Tibial nerve (tissue), 4 donors: Measurements from ENCODE around the gene PLEKHA7. TPM values are rescaled to one million over a fixed set of nuclear protein-coding genes. Genes with fewer than 3 reads are reported as not detected.
A peak's percentile ranks its signal among the peaks of the same experiment; 100 is the strongest.

ENCODE experiments used
- DNase-seq, 2 donors: peaks; one replicate each; pipeline ENCODE4 v3.0.0-alpha.2; 2019; ENCODE audit warnings: low spot score in 2 of 2
- H3K27ac ChIP-seq, 4 donors: fragments of 200-600 bp; sonication (generic) in 3 of 4; one replicate each; pipeline ENCODE4 v1.5.1; 2017 to 2019; ENCODE audit warnings: mild to moderate bottlenecking in 1 of 4
- H3K27me3 ChIP-seq, 2 donors: fragments of 200-600 bp; sonication (generic) in 1 of 2; one replicate each; pipeline versions ENCODE4 v1.5.1 to v1.6.0; 2017 to 2019
- H3K36me3 ChIP-seq, 3 donors: fragments of 200-600 bp; sonication (generic); one replicate each; pipeline ENCODE4 v1.5.1; 2018 to 2019
- H3K4me1 ChIP-seq, 4 donors: fragments of 200-600 bp; sonication (generic) in 3 of 4; one replicate each; pipeline ENCODE4 v1.5.1; 2017 to 2019
- H3K4me3 ChIP-seq, 4 donors: fragments of 200-600 bp; sonication (generic) in 3 of 4; one replicate each; pipeline ENCODE4 v1.5.1; 2017 to 2019; ENCODE audit warnings: mild to moderate bottlenecking in 1 of 4, moderate library complexity in 1 of 4
- H3K9me3 ChIP-seq, 4 donors: fragments of 200-600 bp; sonication (generic) in 3 of 4; one replicate each; pipeline ENCODE4 v1.5.1; 2017 to 2019
- EP300 ChIP-seq, 2 donors: sonication (generic); formaldehyde crosslinking; IDR thresholded peaks; one replicate each; pipeline ENCODE4 v1.6.1; 2017; ENCODE audit warnings: antibody characterized with exemption in 2 of 2, mild to moderate bottlenecking in 1 of 2
- POLR2A ChIP-seq, 2 donors: fragments of 450-650 bp; IDR thresholded peaks; one replicate each; pipeline ENCODE4 v1.6.1; 2017; ENCODE audit warnings: antibody characterized with exemption in 2 of 2, mild to moderate bottlenecking in 2 of 2, moderate library complexity in 2 of 2
- WGBS, 2 donors: methylation state at CpG; one replicate each; pipeline ENCODE4 v1.1.5; 2018; 5-methylcytosine and 5-hydroxymethylcytosine counted together
- total RNA-seq, 4 donors: library from RNA; depleted of rRNA; stranded (reverse); fragments of >200 nt; gene quantifications; one replicate each; pipeline ENCODE4 v1.1.0, GENCODE V29; 2016
- TF ChIP-seq, protein P1 (sequence below), 5 experiments: fragments of 200-600 bp in 3 of 5; fragments of 450-650 bp in 2 of 5; sonication (generic) in 3 of 5; IDR thresholded peaks; one replicate each; pipeline ENCODE4 v1.5.1; 2016 to 2019; ENCODE audit warnings: antibody characterized with exemption in 5 of 5, mild to moderate bottlenecking in 3 of 5, moderate library complexity in 2 of 5

PLEKHA7 gene
- total RNA-seq, 4 donors from 2014 or later: 41.6 to 56.7 (median 50.1) TPM

DNA sequence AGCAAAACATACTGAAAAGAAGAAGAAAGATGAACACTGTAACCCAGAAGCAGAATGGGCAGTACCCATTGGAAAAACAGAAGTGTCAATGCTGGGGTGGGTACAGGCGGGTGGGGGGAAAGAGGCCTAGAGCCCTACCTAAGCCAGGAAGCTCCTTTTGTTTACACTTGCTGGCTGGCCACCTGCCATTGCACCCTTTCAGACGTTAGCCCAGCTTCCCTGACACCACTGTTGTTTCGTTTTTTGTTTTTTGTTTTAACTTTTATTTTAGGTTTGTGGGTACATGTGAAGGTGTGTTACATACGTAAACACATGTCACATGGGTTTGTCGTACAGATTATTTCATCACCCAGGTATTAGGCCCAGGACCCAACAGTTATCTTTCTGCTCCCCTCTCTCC, 55.4 kb downstream of the PLEKHA7 start:
- H3K4me3 ChIP-seq: no peak overlapping the region
- H3K27me3 ChIP-seq: no peaks in the 10 kb centered on the region
- H3K36me3 ChIP-seq: no peaks in the 10 kb centered on the region
- 75 to 79% methylated on average over 5 of the region's 5 CpGs for WGBS, 2 donors
- TF ChIP-seq EP300 (IDR thresholded peaks at IDR 0.05) (no peak), POLR2A (IDR thresholded peaks at IDR 0.05) (no peak)
- TF ChIP-seq, protein P1, sequence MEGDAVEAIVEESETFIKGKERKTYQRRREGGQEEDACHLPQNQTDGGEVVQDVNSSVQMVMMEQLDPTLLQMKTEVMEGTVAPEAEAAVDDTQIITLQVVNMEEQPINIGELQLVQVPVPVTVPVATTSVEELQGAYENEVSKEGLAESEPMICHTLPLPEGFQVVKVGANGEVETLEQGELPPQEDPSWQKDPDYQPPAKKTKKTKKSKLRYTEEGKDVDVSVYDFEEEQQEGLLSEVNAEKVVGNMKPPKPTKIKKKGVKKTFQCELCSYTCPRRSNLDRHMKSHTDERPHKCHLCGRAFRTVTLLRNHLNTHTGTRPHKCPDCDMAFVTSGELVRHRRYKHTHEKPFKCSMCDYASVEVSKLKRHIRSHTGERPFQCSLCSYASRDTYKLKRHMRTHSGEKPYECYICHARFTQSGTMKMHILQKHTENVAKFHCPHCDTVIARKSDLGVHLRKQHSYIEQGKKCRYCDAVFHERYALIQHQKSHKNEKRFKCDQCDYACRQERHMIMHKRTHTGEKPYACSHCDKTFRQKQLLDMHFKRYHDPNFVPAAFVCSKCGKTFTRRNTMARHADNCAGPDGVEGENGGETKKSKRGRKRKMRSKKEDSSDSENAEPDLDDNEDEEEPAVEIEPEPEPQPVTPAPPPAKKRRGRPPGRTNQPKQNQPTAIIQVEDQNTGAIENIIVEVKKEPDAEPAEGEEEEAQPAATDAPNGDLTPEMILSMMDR (IDR thresholded peaks at IDR 0.05): no peak
- H3K9me3 ChIP-seq: no peaks in the 10 kb centered on the region
- peaks cover 0 to 16% (median 0%) of the 10 kb centered on the region in 4 donors for H3K4me1 ChIP-seq
- DNase-seq: no peak
- peak overlapping the region in 2 of 4 donors; percentile 24 to 26 for H3K27ac ChIP-seq

DNA sequence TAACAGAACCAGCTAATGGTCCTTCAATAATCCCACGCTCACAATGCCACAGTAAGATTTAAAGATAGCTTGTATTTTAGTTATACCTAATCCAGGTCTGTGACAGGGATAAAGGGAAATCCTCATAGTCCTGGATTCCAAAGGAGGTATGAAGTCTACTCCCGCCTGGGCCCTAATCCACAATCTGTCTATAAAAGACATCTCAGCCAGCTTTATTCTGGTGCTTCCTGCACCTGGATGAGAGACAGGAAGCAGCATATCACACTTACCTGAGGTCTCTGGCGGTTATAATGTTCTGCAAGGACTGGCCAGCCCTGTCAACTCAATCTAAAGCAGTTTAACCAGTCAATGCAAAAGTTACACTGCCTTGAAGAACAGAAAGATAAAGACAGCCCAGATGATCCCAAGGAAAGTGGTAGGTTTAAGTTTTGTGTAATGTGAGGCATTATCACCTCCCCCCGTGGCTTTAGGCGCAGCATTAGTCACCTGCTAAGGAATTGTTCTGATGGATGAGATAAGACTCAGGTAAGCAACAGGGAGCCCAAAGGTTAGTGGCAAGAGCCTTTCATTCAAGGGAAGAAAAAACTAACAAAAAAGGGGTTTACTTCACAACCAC, 57.6 kb downstream of the PLEKHA7 start:
- no peak for DNase-seq
- Histone ChIP-seq H3K27me3 (no peaks in the 10 kb centered on the region), H3K4me3 (no peak overlapping the region), H3K4me1 (peaks cover 0 to 16% (median 0%) of the 10 kb centered on the region in 4 donors), H3K9me3 (no peaks in the 10 kb centered on the region), H3K27ac (no peak overlapping the region), H3K36me3 (no peaks in the 10 kb centered on the region)
- WGBS, 2 donors: 90 to 92% methylated on average over 5 of the region's 5 CpGs
- TF ChIP-seq EP300 (IDR thresholded peaks at IDR 0.05) (no peak), POLR2A (IDR thresholded peaks at IDR 0.05) (no peak)
- TF ChIP-seq, protein P1 (IDR thresholded peaks at IDR 0.05): no peak

- Histone ChIP-seq H3K9me3 (no peaks in the 10 kb centered on the region), H3K27ac (no peak overlapping the region), H3K4me1 (peaks cover 0 to 8% (median 0%) of the 10 kb centered on the region in 4 donors), H3K36me3 (no peaks in the 10 kb centered on the region), H3K27me3 (no peaks in the 10 kb centered on the region), H3K4me3 (no peak overlapping the region)
- DNase-seq: no peak
- TF ChIP-seq, protein P1 (IDR thresholded peaks at IDR 0.05): no peak
- TF ChIP-seq EP300 (IDR thresholded peaks at IDR 0.05): no peak
- TF ChIP-seq POLR2A (IDR thresholded peaks at IDR 0.05): no peak
Measured at GRCh38 chr11:16953663-16954062, 60.6 kb downstream of the PLEKHA7 start.

- TF ChIP-seq, protein P1 (IDR thresholded peaks at IDR 0.05): no peak
- TF ChIP-seq POLR2A (IDR thresholded peaks at IDR 0.05): no peak
- 62% methylated on average over 6 of the region's 6 CpGs for WGBS, 2 donors
- DNase-seq: no peak
Measured at GRCh38 chr11:16946477-16947282, 67.5 kb downstream of the PLEKHA7 start.

More at GRCh38 chr11:16946477-16947282, 67.5 kb downstream of the PLEKHA7 start:
- H3K27me3 ChIP-seq: no peaks in the 10 kb centered on the region
- H3K4me1 ChIP-seq: peaks cover 0 to 27% (median 3%) of the 10 kb centered on the region in 4 donors
- no peak overlapping the region for H3K4me3 ChIP-seq
- no peaks in the 10 kb centered on the region for H3K9me3 ChIP-seq
- H3K27ac ChIP-seq: peak overlapping the region; percentile 8 to 79 (median 48)
- H3K36me3 ChIP-seq: no peaks in the 10 kb centered on the region
